NCI-H1092 (cell line): ENCODE measurements around the gene HSD17B11.
A peak's percentile ranks its signal among the peaks of the same experiment; 100 is the strongest.
"Not testable (repeated sequence)": the region's sequence is repeated elsewhere in the genome, so short reads cannot be mapped to it uniquely, and the experiment has no call there.

Experiments used
- DNase-seq: peaks from one replicate; lab custom pipeline; 2025; lab: John Stamatoyannopoulos, UW

The HSD17B11 gene, protein sequence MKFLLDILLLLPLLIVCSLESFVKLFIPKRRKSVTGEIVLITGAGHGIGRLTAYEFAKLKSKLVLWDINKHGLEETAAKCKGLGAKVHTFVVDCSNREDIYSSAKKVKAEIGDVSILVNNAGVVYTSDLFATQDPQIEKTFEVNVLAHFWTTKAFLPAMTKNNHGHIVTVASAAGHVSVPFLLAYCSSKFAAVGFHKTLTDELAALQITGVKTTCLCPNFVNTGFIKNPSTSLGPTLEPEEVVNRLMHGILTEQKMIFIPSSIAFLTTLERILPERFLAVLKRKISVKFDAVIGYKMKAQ

GRCh38 chr4:87390891-87391575 is at the start of gene HSD17B11:
Gene HSD17B11, minus strand, starts transcription at chr4:87391188. Its CDS starts 118 bp downstream, at chr4:87391070.
- peak; percentile 78 for DNase-seq

DNA sequence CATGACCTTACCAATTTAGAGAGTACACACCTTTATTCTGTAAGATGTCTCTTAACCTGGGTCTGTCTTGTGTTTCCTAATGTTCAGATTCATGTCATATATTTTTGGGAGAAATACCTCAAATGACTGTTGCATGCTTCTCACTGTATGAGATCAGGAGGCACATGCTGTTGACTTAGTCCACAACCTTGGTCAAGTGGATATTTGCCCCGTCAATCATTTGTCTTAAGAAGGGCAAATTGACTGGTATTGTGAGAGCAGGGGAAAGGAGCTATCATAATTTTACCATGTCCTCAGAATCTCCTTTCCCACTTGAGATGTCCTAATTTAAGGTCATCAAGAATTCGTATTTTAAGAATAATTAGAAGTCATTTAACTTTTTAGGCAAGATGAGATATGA is 42.4 kb upstream of the HSD17B11 start:
- DNase-seq = no peak

GRCh38 chr4:87430038-87430437 is 39.0 kb upstream of the HSD17B11 start:
- no peak for DNase-seq

DNA sequence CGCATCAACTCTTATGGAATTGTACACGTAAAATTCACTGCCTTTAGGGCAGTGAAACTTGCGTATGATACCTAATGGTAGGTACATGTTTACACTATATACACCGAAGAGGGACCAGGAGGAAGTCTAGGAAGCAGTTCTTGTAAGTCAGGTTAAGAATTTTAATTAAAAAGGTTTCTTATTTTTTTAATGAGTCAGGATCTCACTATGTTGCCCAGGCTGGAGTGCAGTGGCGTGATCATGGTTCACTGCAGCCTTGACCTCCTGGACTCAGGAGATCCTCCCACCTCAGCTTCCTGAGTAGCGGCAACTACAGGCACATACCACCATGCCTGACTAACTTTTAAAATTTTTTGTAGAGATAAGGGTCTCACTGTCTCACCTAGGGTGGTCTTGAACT is 38.0 kb upstream of the HSD17B11 start:
- no peak for DNase-seq

DNA sequence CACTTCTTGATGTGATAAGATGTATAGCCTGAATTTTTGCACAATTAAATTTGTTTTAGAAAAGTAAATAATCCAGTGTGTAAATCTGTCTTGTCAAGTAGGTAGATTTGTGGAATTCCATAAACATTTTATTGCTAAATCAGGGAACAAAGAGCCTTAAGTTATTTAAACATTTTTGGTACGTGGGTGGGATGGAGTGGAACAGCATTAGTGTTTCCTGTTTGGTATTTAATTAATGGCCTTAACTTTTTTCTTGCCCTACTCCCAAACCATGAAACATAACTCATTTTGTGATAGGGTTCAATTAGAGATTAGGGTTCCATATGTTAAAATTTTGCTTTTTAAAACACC is 36.5 kb upstream of the HSD17B11 start:
- no peak for DNase-seq

GRCh38 chr4:87426865-87427517 is 36.0 kb upstream of the HSD17B11 start:
- DNase-seq = no peak

GRCh38 chr4:87425711-87426110 is 34.7 kb upstream of the HSD17B11 start:
- no peak for DNase-seq

- DNase-seq = not testable (repeated sequence)
These were observed 33.1 kb upstream of the HSD17B11 start for GRCh38 chr4:87424099-87424543.

DNA sequence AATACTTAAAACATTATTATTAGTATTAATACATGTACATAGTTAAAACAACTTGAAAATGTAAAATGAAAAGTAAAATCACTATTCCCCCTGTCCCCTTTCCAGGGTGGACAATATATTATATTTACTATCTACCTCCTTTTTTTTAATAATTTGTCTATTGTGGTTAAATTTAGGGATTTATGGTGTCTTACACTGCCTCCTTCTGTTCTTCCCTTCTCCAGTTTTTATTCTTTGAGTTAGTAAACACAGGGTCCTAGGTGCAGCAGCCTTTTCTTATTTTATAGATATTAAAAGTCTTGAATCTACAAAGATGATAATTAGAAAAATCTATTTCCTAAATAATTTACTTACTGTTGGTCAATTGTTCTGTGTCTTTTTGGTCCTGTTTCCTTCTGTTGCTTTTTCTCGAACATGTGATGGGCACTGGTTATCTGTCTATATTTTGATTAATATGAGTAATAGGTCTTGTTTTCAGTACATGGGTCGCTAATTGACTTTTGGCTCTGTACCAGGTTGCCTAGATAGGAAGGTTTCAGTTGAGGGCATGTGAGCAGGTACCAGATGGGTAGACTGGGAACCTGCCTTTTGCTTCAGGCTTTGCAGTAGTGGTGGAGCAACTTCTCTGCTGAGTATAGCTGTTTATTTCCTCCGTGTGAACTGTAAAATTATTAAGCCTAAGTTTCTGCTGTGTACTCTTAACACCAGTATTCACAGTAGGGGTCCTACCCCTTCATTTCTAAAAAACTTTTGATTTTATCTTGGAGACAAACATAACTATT is 32.5 kb upstream of the HSD17B11 start:
- peak; percentile 3 for DNase-seq

GRCh38 chr4:87422104-87423052 is 31.4 kb upstream of the HSD17B11 start, which contains the start of gene NUDT9:
Gene NUDT9, plus strand, starts transcription at chr4:87422573. Its CDS starts 333 bp downstream, at chr4:87422906.
- DNase-seq = peak; percentile 92

- DNase-seq = no peak
These were observed 29.4 kb upstream of the HSD17B11 start for GRCh38 chr4:87420276-87420830.

DNA sequence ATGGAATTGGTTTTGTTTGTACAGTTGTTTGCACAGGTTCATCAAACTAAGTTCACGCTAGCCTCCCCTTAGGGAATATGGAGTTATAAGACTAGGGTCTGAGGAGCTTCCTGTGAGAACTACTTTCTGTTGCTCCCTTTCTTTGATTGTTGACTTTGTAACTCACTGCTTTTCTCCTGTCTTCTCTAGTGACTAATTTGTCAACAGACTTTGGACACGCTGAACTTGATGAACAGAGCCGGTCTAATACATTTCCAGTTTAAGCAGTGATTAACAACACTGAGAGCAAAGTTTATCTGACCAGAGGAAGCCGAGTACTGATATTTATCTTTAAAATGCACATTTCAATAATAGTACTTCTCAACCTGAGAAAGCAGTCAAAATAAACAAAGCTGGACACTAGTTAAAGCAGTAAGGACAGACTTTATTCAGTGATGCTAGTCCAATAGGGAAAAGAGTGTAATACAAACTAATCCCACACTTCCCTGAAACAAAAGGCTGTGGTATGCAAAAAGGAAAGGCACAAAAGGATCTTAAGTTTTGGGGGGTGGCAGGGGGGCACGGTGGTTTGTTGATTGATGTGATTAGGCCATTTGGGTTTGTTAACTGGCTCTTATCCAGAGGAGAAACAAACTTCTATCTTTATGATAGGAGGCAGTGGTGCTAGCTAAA is 28.7 kb upstream of the HSD17B11 start:
- DNase-seq = no peak

DNA sequence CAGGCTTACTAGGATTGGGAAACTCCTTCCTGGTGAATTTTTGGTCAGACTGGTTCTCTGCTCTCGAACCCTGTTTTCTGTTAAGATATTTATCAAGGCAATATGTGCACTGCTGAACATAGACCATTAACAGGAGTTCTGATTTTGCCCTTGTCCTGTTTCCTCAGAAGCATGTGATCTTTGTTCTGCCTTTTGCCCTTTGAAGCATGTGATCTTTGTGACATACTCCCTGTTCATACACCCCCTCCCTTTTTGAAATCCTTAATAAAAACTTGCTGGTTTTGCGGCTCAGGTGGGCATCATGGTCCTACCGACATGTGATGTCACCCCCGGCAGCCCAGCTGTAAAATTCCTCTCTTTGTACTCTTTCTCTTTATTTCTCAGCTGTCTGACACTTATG is 27.4 kb upstream of the HSD17B11 start:
- DNase-seq = not testable (repeated sequence)

DNA sequence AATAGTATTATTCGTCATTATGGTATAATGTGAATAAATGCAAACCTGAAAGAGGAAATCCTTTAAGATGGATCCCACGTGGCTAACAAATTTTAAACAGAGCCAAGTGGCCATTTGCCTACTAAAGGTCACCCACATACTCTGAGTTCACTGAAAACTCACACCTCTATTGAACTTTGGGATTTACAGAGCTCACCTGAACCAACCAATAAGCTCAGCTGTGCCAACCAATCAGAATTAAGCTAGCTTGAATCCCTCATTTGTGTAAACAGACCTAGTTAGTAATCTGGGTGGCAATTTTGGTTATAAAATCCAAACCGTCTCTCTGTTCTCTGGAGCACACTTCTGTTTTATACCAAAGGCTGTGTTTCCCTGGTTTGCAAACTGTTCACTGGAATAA is 26.0 kb upstream of the HSD17B11 start:
- DNase-seq = no peak

DNA sequence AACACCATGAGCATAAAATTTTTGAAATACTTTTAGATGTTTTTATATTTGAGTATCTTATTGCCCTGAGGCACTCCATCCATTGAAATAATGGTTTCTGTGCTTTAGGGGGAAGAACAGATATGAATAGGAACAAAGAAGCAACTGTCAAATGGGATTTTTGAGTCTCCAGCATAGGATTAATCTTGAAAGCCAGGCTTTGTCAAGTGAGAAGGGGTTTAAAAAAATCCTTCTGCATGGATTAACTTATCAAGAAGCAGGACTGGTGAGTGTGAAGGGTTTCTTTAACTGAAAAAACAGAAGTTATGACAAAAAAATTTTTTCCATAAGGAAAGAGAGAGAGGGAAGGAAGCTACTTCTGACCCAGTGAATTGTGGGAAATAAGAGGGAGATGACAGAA is 23.8 kb upstream of the HSD17B11 start:
- DNase-seq = no peak

- no peak for DNase-seq
These were observed 19.7 kb upstream of the HSD17B11 start for GRCh38 chr4:87410679-87411078.

GRCh38 chr4:87410157-87410556 is 19.2 kb upstream of the HSD17B11 start:
- DNase-seq = no peak

GRCh38 chr4:87409420-87409939 is 18.5 kb upstream of the HSD17B11 start:
- DNase-seq = no peak

DNA sequence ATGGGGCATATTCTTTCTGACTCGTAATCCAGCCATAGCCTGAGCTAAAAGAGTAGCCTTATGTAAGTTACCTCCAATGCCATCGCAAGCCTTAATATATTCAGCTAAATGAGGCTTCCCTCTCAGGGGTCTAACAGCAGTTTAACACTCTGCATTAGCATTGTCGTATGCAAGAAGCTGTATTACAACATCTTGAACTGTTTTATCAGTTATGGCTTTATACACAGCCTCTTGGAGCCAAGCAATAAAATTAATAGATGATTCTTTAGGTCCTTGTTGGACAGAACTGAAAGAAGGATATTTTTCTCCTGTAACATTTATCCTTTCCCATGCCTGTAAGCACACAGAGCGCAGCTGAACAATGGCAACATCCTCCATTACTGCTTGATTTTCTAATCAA is 15.9 kb upstream of the HSD17B11 start:
- DNase-seq = not testable (repeated sequence)

DNA sequence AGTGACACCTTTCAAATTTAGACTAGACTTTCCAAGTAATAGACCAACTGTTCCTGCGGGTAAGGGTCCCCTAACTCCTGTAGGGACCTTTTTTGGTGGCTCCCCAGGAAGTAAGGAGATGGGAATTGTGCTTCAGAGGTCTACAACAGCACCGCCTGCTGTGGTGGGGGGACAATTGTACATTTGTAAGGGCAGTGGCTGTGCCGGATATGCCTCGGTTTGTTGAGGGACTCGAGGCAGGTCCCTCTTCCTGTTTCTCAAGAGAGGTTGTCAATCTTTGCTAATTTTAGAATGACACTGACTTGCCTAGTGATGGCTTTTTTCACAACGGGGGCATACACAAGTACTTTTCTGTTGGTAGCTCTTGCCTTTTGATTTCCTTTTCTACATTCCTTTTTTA is 15.5 kb upstream of the HSD17B11 start:
- no peak for DNase-seq
